Aorta (tissue), 4 donors: ENCODE results near the gene CELF5. TPM values are rescaled to one million over a fixed set of nuclear protein-coding genes. Genes with fewer than 3 reads are reported as not detected.

Source experiments
- polyA plus RNA-seq, 2 donors: library from polyadenylated mRNA; stranded (reverse); fragments of 200-250 nt; gene quantifications; one replicate each; pipeline ENCODE4 v1.2.3, GENCODE V29; 2013
- total RNA-seq, 2 donors: library from RNA; stranded (reverse); fragmentation: NEBNext Ultra II Directional; extraction: Animal tissue kit (Norgen Biotek cat#: 25700); gene quantifications; one replicate each; pipeline ENCODE4 v1.2.1, GENCODE V29; 2021
- donor health status: healthy with polysubstance abuse.
- donor health status: Bipolar disorder and iron deficiency.
- donor health status: DM: no; HTN: no; CAD: no.
- donor health status: DM: yes; HTN: yes; CAD: no.

Gene CELF5
- total and polyA plus RNA-seq, 4 donors = 0.08 TPM; not detected in 3

Other genes starting within 250 kb of the CELF5 start
- gene TLE6, start 247.1 kb upstream of the CELF5 start, total RNA-seq = 1 to 10 TPM in 1 of 2 donors, under 1 TPM in 1; 0.65 to 3.5 TPM
- 10 to 100 TPM in 1 of 2 donors, 1 to 10 TPM in 1; 4.0 to 12.0 TPM for gene TLE6, start 247.1 kb upstream of the CELF5 start, polyA plus RNA-seq
- gene TLE2, start 195.4 kb upstream of the CELF5 start, total RNA-seq = 10 to 100 TPM; 32.9 to 54.8 TPM
- 100 to 1,000 TPM in 1 of 2 donors, 10 to 100 TPM in 1; 32.7 to 127 TPM for gene TLE2, start 195.4 kb upstream of the CELF5 start, polyA plus RNA-seq
- 100 to 1,000 TPM; 305 to 374 TPM for gene TLE5, start 162.2 kb upstream of the CELF5 start, total RNA-seq
- gene TLE5, start 162.2 kb upstream of the CELF5 start, polyA plus RNA-seq = 100 to 1,000 TPM; 598 to 642 TPM
- gene GNA11, start 130.3 kb upstream of the CELF5 start, total RNA-seq = 10 to 100 TPM; 57.1 to 65.6 TPM
- 10 to 100 TPM; 43.2 to 44.2 TPM for gene GNA11, start 130.3 kb upstream of the CELF5 start, polyA plus RNA-seq
- 10 to 100 TPM in 1 of 2 donors, 1 to 10 TPM in 1; 8.7 to 12.5 TPM for gene GNA15, start 88.6 kb upstream of the CELF5 start, total RNA-seq
- gene GNA15, start 88.6 kb upstream of the CELF5 start, polyA plus RNA-seq = 1 to 10 TPM; 1.8 to 5.3 TPM
- 1 to 10 TPM; 2.4 to 2.5 TPM for gene S1PR4, start 45.9 kb upstream of the CELF5 start, total RNA-seq
- under 1 TPM; 0.50 to 0.79 TPM for gene S1PR4, start 45.9 kb upstream of the CELF5 start, polyA plus RNA-seq
- 10 to 100 TPM; 26.1 to 29.6 TPM for gene NCLN, start 38.7 kb upstream of the CELF5 start, total RNA-seq
- 10 to 100 TPM; 14.7 to 47.0 TPM for gene NCLN, start 38.7 kb upstream of the CELF5 start, polyA plus RNA-seq
- 100 to 1,000 TPM; 175 to 188 TPM for gene NFIC, start 141.9 kb downstream of the CELF5 start, total RNA-seq
- 10 to 100 TPM; 37.5 to 37.7 TPM for gene NFIC, start 141.9 kb downstream of the CELF5 start, polyA plus RNA-seq